GM18907 (cell line): ENCODE results near the gene TRAFD1.

Source experiments
- ATAC-seq: cut with Tn5 transposase; IDR thresholded peaks from one replicate; pipeline ENCODE4 v1.9.1; 2021; ENCODE audit warnings: mild to moderate bottlenecking, moderate library complexity; ENCODE audit not compliant: unreplicated experiment

The TRAFD1 gene

DNA sequence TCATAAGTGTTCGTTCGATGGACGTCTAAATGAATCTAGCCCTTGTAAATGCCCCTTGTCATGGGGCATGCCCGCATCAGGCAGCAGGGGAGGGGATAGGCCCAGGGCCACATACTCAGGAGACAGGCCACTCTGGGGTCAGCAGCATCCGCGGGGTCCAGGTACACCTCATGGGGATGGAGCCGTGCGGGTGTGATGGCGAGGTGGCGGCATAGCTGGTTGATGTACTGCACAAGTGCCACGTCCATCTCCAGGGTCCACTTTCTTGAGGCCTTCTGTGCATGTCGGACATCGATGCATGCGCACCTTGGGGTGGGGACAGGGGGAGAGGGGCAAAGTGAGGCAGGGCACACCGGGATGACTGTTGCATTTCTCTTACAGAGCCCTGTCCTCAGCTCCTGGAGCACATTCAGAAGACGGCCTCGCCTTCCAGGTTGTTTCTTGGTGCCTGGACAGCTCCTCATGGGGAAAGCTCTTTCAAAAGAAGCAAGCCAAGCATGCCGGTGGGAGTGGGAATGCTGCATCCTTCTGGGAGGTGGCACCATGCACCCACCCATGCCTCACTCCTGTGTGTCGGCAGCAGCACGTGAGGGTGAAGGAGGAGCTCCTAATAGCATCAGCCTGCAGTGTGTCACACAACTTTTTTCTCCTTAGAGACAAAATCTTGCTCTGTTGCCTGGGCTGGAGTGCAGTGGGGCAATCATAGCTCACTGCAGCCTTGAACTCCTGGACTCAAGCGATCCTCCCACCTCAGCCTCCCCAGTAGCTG lies 47.4 kb downstream of the TRAFD1 start:
- ATAC-seq, result no peak

DNA sequence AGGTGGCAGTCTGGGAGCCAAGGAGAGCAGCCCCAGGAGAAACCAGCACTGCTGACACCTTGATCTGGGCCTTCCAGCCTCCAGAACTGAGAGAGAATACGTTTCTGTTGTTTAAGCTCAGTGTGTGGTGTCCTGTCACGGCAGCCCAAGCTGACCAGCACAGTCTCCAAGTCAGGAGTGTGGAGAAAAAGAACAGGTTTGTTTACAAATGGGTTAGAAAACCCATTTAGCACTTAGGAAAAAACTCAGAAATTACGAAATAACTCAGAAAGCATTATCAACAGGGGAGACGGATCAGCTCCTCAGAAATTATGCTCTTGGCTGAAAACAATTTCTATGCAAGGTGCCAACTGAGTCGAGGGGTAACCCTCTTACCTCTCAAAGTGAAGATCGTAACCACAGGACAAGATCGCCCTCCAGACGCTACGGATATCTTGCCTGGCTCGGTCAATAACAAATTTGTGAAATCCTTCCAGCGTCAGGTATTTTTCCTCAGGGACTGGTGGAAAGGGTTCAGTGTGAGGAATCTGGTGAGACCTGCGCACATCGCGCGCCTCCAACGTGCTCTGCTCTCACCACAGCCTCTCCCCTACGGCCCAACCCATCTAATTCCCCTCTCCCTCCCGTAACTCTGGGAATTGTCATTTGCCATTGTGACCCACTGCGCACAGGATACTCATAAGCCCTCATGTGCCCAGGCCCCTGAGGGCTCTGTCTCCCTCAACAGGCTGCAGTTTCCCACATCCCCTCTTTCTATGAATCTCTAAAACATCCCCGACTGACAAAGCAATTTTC lies 50.2 kb downstream of the TRAFD1 start:
- no peak for ATAC-seq

DNA sequence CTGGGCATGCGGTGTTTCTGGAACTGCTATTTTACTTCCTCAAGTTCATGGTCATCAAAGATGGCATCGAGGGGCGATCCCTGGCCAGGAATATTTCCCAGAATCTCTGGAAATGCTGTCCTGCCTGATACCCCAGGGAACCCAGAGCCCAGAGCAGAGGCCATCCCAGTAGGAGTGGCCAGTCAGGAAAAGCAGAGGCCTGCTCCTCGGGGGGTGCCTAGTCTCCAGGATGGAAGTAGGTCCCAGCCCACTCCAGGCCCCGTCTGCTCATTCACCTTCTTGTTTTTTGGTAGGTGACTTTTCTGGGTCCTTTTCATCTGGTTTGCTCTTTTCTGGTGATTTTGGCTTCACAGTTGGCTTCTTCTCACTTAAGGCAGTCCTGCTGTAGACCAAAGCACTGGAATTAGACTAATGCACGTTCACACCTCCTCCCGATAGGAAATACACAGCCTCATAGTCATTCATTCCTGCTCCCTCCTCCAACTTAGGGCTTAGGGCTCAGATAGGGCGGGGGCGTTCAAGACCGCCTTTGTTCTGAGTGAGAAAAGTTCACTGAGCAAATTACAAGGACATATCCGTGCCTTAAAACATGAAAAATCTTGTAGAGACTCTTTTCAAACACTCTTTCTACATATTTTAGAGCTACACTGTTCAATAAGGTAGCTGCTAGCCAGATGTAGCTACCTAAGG lies 51.1 kb downstream of the TRAFD1 start:
- ATAC-seq, result no peak

DNA sequence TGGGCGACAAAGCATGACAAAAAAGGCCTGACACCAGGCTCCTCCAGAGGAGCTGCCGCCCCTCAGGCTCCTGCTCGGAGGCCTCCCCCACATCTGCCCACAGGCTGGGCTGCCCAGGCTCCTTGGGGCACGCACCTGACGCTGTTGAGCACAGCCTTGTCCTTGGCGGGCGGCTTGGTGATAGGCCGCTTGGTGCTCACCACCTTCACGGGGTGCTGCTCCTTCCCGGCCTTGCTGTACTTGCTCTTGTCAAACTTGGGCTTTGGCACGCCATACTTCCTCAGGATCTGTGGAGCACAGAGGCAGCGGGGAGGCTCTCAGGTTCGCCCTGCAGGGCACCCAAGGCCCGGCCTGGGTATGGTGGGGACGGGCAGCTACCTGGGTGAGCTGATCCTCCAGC lies 53.4 kb downstream of the TRAFD1 start:
- ATAC-seq, result no peak

DNA sequence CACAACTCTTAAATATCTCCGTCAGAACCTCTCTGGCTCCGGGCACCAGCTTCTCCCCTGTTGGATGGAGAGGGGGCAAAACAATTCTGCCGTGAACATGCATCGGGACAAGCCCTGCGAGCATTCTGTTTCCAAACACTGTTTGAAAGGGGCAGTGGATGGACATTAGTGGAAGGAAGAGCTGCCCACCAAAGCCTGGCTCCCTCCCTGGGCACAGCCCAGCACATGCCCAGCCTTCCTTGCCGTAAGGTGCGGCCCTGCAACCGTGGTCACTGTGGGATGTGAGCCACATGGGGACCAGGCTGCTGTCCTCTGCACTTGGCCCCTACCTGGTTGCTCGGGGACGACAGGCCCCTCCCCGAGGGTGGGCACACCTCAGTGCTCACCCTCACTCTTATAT lies 54.0 kb downstream of the TRAFD1 start:
- ATAC-seq, result no peak

DNA sequence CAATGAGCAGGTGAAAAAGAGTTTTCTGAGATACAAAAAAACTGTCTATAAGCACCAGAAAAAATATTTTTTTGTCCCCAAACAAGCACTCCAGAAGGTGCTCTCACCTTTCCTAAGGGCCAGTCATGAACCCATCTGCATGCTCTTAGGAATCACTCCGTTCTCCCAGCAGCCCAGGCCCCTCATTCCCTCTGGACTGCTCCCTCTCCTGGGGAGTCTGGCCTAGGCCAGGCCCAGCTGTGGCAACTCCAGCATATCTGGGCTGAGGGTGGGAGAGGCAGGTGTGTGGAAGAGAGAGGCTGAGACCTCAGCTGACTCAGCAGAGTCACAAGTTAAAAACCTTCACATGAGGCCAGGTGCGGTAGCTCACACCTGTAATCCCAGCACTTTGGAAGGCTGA lies 54.6 kb downstream of the TRAFD1 start:
- ATAC-seq, result no peak

DNA sequence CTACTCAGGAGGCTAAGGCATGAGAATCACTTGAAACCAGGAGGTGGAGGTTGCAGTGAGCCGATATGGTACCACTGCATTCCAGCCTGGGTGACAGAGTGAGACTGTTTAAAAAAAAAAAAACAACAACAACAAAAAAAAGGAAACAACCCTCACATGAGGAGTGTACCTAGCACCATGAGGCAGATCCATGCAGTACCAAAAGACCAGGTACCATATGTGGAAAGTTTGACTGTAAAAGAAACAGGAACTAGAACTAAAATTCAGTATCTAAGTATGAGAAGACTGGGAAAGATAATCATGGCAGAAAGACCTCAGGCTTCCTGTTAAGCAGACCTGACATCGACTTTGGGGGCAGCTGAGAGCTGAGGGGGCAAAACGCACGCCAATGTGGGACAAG lies 55.1 kb downstream of the TRAFD1 start:
- no peak for ATAC-seq

DNA sequence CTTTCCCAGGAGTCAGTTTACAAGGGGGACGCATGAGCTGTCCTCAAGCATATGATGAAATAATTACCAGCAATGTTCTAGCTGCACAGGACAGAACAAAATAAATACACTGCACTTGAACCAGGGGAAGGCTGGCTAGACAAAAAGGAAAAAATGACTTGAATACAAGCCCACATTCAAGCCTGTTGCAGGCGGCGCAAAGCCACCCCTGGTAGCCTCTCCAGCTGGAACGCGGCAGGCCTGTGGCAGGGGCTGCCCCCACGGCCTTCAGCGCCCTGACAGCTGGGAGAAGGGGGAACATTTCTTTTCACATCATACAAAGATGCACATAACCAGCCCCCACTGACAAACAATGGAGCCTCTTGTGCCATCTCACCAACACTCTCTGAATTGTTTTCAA lies 57.1 kb downstream of the TRAFD1 start:
- no peak for ATAC-seq

DNA sequence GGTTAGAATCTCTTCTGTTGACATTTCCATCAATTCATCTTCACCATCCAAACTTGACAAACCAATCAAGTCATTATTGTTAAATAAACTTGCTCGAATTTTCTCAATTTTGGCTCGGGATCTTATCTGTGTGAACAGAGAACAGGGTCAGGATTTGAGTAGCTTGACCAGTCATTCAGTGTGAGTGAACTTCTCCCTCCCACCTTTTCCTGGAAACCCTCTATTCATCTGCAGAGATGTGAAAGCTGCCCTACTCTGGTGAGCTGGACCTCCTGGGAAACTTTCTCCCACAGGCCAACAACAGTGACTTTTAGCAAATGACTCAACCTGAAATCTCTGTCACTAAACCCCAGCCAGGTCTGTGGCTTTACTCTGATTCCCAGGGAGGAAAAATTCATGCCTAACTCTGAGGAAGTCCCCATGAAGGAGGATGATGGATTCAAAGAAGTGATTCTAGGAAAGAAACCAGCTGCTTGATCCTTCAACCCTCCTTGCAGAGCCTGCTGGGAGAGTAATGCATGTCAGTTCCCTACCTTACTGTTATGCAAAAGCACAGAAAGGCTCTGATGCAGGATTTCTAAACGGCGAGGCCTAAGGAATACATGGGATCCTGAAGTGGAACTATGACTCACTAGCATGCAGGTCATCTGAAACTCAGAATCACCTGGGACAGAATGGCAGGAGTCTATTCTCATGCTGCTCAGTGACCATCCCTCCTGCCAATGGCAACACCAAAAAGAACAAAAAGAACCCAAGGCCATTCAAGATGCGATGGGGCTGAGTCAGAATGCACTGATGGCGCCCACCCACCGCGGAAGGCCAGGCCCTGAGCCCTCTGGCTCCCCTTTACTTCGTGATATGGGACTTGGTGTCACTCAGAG lies 58.0 kb downstream of the TRAFD1 start:
- no peak for ATAC-seq

DNA sequence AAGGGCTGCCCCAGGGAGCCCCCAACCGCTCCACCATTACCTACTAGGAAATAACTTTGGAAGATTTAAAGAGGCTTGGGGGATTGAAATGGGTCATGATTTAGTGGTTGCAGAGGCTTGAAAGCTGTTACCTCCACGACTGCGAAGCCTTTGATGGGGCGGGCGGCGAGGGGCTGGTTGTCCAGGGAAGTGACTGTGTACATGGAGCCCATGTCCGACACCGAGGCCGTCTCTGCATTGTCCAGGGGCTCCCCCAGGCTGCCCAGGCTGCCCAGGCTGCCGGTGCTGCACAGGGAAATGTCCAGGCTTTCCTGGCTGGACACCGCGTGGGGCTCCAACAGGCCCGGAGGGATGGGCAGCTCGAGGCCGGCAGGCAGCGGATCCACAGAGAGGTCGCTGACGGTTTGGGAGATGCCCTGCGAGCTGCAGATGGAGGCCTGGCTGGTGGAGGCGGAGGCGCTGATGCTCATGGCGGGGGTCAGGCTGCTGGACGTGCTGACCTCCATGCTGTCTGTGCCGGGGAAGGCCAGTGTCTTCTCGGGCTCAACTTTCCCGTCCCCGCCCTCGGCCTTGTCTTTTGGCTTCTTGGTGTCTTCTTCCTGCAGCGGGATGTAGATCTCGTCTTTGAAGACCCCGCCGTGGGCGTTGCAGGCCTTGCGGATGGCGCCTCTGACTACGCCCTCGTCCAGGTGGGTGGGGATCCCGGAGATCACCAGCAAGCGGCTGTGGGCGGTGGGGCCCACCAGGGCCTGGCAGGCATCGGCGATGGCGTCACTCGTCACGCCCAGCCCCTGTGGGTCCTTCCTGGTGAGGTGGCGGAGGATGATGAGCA lies 58.9 kb downstream of the TRAFD1 start:
- ATAC-seq, result no peak

DNA sequence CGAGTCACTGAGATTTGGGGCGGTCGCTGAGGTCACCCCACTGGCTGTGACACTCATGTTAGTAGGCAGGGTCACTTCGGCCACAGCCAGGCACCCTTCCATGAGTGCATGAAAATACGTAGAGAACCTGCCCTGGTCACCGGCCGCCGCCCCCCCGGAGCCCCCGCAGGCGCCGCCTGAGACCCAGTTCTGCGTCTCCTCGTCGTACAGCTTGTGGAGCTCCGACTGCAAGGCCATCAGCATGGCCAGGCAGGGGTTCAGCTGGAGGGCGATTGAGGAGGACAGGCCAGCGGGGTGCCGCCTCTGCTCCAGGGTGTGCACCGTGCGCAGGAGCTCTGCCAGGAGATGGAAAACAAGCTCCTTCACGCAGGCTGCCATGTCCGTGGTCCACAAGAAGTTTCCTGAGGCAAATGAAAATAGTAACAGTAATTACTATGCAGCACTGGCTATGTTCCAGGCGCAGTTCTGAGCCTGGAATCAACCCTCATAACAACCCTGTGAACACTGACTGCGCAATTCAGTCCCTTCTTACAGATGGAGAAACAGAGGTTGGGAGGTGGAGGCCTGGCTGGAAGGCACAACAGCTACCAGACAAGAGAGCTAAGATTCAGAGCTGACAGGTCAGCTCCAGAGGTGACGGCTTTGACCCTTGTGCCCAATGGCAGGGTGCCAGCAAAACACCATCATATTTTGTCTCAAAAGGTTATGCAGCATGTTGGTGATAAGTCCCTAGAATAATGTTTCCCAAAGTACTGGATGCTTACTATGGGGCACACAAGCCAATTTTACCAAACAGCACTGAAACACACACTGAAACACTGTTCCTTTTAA lies 59.9 kb downstream of the TRAFD1 start:
- no peak for ATAC-seq

DNA sequence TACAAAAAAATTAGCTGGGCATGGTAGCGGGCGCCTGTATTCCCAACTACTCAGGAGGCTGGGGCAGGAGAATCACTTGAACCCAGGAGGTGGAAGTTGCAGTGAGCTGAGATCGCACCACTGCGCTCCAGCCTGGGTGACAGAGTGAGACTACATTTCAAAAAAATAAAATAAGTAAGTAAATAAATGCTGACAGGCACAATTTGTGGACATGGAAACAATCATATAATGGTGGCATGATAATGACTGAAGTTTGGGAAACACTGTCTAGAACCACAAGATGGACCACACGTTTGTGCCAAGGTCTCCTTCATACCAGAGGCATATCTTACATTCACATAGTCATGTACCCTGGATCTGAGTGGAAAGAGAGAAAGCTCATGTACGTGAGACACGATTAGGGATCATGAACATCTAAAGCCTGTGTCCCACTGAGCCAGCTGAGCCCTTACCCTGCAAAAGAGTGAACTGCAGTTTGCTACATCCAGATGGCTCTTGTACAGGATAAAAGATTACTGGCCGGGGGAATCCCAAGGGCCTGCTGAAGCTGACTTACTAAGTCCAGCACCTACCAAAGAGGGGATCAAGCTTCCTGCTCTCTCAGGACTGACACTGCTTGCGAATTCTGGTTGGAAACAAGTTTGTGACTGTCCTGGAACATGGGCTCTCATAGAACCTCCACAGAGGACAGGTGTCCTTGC lies 62.9 kb downstream of the TRAFD1 start:
- no peak for ATAC-seq

DNA sequence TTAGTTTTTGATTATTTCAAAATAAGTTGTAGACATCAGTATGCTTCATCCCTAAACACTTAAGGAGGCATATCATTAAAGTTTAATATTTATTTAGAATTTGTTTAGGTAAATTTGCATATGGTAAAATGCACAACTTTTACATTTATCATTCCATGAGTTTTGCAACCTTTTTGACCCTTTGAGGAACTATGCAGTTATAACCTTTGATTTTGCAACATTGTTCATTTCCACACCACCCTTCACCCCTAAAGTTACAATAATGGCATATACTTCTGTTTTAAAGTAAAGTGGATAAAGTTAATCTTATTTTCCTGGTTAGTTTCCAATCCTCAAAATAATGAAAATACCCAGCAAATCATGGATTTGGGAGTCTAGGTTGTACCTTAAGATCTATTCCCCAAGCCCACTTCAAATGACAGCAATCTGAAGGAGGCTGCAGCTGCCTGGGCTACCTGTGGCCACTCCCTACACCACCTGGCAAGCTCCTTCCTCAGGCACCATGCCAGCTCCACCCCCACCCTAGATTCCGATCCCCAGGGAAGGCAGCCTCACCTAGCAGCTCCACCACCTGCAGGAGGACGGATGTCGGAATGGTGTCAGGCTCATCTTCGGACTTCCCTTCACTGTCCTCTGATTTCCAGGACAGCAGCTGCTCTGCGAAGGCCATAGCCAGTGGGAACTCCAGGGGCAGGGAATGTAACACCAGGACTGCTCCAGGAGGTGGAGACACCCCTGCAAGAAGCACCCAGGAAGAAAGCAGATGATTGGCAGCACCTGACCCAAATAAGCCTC lies 65.1 kb downstream of the TRAFD1 start:
- no peak for ATAC-seq

DNA sequence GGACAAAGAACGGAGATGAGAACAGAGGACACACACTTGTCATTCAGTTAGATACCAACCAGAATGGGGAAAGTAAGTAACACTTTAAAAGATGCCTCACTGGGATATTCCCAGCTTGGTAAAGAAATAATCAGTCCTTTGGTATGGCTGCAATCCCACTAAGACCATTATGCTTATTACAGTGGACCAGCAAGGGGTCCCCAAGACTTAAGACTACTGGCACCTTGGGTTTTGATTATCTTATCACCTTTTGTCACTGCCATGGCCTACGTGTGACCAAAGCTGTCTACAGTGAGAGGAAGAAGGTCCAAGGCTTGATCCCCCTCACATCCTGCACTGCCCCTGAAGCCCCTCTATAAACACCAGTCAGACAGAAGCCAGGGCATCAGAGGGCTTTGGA lies 65.8 kb downstream of the TRAFD1 start:
- ATAC-seq, result no peak

DNA sequence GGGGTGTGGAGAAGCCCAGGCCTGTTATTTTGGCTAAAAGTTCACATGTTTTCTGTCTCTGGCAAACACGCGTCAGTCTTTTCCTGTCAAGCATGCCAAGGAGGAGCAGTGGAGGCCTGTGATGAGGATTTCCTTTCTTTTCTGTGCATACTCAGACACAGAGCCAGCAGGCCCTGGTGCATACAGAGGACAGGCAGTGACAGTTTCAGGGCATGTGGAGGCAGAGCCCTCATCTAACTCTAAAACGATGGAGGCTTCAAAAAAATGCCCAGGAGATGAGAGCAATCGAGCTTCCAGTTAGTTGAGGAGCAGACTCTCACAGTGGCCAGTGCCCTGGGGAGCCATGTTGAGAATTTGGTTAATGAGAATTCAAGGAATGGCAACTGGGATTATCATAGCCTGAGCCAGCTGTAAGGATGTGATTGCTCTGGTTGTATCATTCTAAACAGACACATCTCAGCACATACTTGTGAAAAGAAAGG lies 66.5 kb downstream of the TRAFD1 start:
- ATAC-seq, result no peak

DNA sequence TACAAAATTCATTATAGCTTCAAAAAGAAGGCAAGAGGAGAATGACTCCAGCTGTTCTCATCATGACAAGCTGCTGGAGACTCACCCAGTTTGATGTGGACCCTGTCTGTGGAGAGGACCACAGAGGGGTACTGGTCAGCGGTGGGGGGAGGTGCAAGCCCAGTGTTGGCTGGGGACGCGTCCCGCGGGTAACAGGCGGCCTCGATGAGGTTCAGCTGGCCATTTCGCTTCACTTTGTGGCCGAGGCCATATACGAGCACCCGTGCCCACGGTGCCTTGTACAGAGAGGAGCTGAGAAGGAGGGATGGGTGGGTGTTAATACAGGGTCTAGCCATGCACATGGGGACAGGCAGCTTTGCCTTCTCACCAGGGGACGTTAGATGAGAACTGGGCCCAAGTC lies 67.1 kb downstream of the TRAFD1 start:
- ATAC-seq, result no peak

DNA sequence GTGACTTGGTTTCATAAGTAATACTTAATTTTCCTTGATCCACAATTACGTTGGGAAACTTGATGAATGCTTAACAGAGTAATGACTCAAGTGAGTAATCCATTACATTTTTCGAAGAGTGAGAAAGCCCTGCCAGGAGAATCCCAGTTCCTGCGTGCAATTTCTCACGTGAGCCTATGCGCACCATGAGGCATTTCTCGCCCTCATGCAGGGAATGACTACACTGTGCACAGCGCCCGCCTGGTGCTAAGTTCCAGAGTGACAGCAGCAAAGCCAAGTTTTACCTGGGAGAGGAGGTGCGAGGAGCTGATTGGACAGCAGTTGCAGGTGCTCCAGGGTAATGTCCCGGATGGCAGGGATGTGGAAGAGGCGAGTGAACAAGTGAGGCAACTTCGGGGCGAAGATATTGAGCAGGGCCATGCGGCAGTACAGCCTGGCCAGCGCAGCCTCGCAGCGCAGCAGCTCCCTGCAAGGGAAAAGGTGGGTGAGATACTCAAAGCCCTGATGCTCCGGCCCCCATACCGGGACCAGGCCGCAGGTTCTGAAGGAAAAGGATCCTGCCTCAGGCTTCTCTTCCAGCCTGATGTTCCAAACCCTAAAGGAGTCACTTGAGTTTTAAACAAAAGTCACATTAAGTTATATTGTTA lies 69.4 kb downstream of the TRAFD1 start:
- ATAC-seq, result no peak
